Cardiac muscle cell (in vitro differentiated cells and primary cell): Measurements from ENCODE around the gene IL1RL2. TPM values are rescaled to one million over a fixed set of nuclear protein-coding genes. Genes with fewer than 3 reads are reported as not detected.

ENCODE experiments used
- DNase-seq, 2 donors: peaks; one replicate each; pipeline versions ENCODE4 v3.0.0 to v3.0.0-alpha.2; 2010 to 2017; ENCODE audit warnings: low read depth in 1 of 2, low spot score in 1 of 2
- H3K27ac ChIP-seq: fragments of 200-600 bp; sonication (generic); 2 replicates; pipeline ENCODE4 v1.5.1; 2016
- H3K27me3 ChIP-seq: fragments of 200-600 bp; sonication (generic); 2 replicates; pipeline ENCODE4 v1.6.0; 2016; ENCODE audit warnings: control low read depth
- H3K36me3 ChIP-seq: fragments of 200-600 bp; sonication (generic); 2 replicates; pipeline ENCODE4 v1.5.1; 2016; ENCODE audit warnings: control low read depth
- H3K4me1 ChIP-seq: fragments of 200-600 bp; sonication (generic); 2 replicates; pipeline ENCODE4 v1.8.1; 2017; ENCODE audit warnings: low read depth, mild to moderate bottlenecking, mixed run types
- H3K4me3 ChIP-seq: fragments of 200-600 bp; sonication (generic); 2 replicates; pipeline ENCODE4 v1.5.1; 2016; ENCODE audit warnings: mild to moderate bottlenecking
- H3K9me3 ChIP-seq: fragments of 200-600 bp; sonication (generic); 2 replicates; pipeline ENCODE4 v1.5.1; 2017; ENCODE audit warnings: low read depth, mild to moderate bottlenecking, control low read depth
- CTCF ChIP-seq: IDR thresholded peaks from 2 replicates; pipeline ENCODE4 v1.5.1; 2012; ENCODE audit warnings: low read depth, mild to moderate bottlenecking, low read length
- polyA plus RNA-seq: library from polyadenylated mRNA; unstranded; fragments of >200 nt; fragmentation: Nextera tagmentation; extraction: Ambion mirVana; gene quantifications from 2 replicates; pipeline ENCODE4 v1.2.1, GENCODE V29; 2016
- total RNA-seq: library from RNA; depleted of rRNA; stranded (reverse); fragments of >200 nt; gene quantifications from 2 replicates; pipeline ENCODE4 v1.2.3, GENCODE V29; 2016

The IL1RL2 gene
- total and polyA plus RNA-seq, 2 experiments from 2014 or later = not detected

- H3K27me3 ChIP-seq = no peaks in the 10 kb centered on the region
- H3K27ac ChIP-seq = no peak overlapping the region
- no peaks in the 10 kb centered on the region for H3K36me3 ChIP-seq
- no peak for TF ChIP-seq CTCF
- no peaks in the 10 kb centered on the region for H3K9me3 ChIP-seq
- H3K4me1 ChIP-seq = no peaks in the 10 kb centered on the region
- no peak for DNase-seq
- H3K4me3 ChIP-seq = no peak overlapping the region
Measured at GRCh38 chr2:102200539-102200938, 13.7 kb downstream of the IL1RL2 start.

DNA sequence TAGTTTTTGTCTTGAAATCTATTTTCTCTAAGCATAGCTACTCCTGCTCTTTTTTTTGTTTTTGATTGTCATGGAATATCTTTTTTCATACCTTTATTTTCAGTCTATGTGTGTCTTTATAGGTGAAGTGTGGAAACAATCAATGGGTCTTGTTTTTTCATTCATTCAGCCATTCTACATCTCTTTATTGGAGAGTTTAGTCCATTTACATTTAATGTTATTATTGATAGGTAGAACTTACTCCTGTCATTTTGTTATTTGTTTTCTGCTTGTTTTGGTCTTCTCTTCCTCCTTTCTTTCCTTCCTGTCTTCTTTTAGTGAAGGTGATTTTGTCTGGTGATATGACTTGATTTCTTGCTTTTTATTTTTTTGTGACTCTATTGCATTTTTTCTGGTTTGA is 17.8 kb downstream of the IL1RL2 start:
- no peak overlapping the region for H3K4me3 ChIP-seq

DNA sequence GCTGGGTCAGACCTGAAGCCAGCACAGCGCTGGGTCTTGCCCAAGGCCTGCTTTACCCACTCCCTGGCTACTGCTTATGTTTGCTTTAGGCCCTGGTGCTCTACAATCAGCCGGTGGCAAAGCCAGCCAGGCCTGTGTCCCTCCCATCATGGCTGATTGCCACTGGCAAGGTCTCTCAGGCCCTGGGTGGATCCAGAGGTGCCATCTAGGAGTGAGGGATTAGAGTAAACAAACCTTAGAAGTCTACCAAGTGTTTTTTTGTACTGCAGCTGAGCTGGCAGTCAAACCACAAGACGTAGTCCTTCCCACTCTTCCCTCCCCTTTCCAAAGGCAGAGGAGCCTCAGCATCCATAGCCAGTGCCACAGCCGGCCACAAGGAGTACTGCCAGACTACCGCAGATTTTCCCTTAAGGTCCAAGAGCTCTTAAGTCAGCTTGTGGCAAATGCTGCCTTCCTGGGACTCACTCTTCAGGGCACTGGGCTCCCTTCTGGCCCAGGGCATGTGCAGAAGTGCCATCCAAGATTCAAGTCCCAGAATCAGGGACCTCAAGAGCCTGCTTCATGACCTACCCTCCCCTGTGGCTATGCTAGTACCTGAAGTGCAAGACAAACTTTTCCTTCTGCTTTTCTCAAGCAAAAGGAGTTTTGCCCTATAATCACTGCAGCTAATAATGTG is 20.0 kb downstream of the IL1RL2 start:
- Histone ChIP-seq H3K9me3 (no peaks in the 10 kb centered on the region), H3K36me3 (no peaks in the 10 kb centered on the region), H3K4me3 (no peak overlapping the region), H3K4me1 (no peaks in the 10 kb centered on the region), H3K27me3 (no peaks in the 10 kb centered on the region), H3K27ac (no peak overlapping the region)
- DNase-seq = no peak
- no peak for TF ChIP-seq CTCF

More for the DNA sequence above, 17.8 kb downstream of the IL1RL2 start:
- TF ChIP-seq CTCF = no peak
- no peak for DNase-seq
- Histone ChIP-seq H3K4me1 (no peaks in the 10 kb centered on the region), H3K36me3 (no peaks in the 10 kb centered on the region), H3K9me3 (no peaks in the 10 kb centered on the region), H3K27ac (no peak overlapping the region), H3K27me3 (no peaks in the 10 kb centered on the region)

DNA sequence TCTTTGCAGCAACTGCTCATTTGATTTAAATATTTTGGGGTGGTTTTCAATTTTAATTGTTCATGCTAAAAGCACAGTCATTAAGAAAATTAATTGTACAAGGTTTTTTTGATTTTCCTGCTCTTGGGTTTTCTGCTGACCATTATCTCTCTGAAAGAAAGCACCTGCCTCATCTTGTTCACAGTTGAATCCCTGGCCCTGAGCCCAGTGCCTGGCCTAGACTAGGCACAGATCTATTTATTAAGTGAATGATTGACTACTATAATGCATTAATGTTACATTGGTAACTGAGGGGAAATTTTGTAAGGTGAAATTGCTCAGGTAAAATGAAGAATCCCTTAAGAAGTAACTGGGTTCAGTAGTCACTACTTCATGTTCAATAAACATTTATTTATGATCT is 22.0 kb downstream of the IL1RL2 start:
- Histone ChIP-seq H3K9me3 (no peaks in the 10 kb centered on the region), H3K4me3 (no peak overlapping the region), H3K27ac (no peak overlapping the region), H3K4me1 (no peaks in the 10 kb centered on the region), H3K27me3 (no peaks in the 10 kb centered on the region), H3K36me3 (no peaks in the 10 kb centered on the region)
- DNase-seq = no peak
- no peak for TF ChIP-seq CTCF

GRCh38 chr2:102209474-102209873 is 22.7 kb downstream of the IL1RL2 start:
- no peaks in the 10 kb centered on the region for H3K9me3 ChIP-seq

More at GRCh38 chr2:102209474-102209873, 22.7 kb downstream of the IL1RL2 start:
- Histone ChIP-seq H3K27me3 (no peaks in the 10 kb centered on the region), H3K4me1 (no peaks in the 10 kb centered on the region), H3K4me3 (no peak overlapping the region), H3K27ac (no peak overlapping the region), H3K36me3 (no peaks in the 10 kb centered on the region)
- DNase-seq = no peak
- no peak for TF ChIP-seq CTCF
